ENCODE data around the gene NCKAP5. TPM values are rescaled to one million over a fixed set of nuclear protein-coding genes. Genes with fewer than 3 reads are reported as not detected.

The NCKAP5 gene
- total and polyA plus RNA-seq, 8 donors: 0.23 to 1.5 (median 0.44) TPM

GRCh38 chr2:133342286-133343017 lies 225.8 kb downstream of the NCKAP5 start:
- Histone ChIP-seq H3K27ac (no peak overlapping the region), H3K36me3 (no peaks in the 10 kb centered on the region), H3K4me3 (no peak overlapping the region), H3K4me1 (no peaks in the 10 kb centered on the region), H3K27me3 (no peaks in the 10 kb centered on the region), H3K9me3 (no peaks in the 10 kb centered on the region)
- FAIRE-seq: no peak
- intact Hi-C loops (cut with DNase I): no loop called here
- WGBS, 2 donors: 52 to 69% methylated on average over 2 of the region's 2 CpGs
- no peak for DNase-seq
- no peak for ATAC-seq
- no peak for TF ChIP-seq CTCF (IDR thresholded peaks at IDR 0.05)

GRCh38 chr2:133341575-133341974 lies 226.7 kb downstream of the NCKAP5 start:
- DNase-seq: no peak
- no peak overlapping the region for H3K4me3 ChIP-seq
- ATAC-seq: no peak
- intact Hi-C loops (cut with DNase I): no loop called here
- H3K36me3 ChIP-seq: no peaks in the 10 kb centered on the region
- no peaks in the 10 kb centered on the region for H3K9me3 ChIP-seq
- TF ChIP-seq CTCF (IDR thresholded peaks at IDR 0.05): no peak
- FAIRE-seq: no peak
- no peak overlapping the region for H3K27ac ChIP-seq
- H3K4me1 ChIP-seq: no peaks in the 10 kb centered on the region
- H3K27me3 ChIP-seq: no peaks in the 10 kb centered on the region
- WGBS, 2 donors: 61 to 74% methylated on average over 2 of the region's 2 CpGs

- H3K27ac ChIP-seq: no peak overlapping the region
- H3K36me3 ChIP-seq: no peaks in the 10 kb centered on the region
- no peak for ATAC-seq
- no peaks in the 10 kb centered on the region for H3K4me1 ChIP-seq
- H3K27me3 ChIP-seq: no peaks in the 10 kb centered on the region
- intact Hi-C loops (cut with DNase I): no loop called here
- no peak overlapping the region for H3K4me3 ChIP-seq
- 43 to 47% methylated on average over 1 of the region's 1 CpG for WGBS, 2 donors
- no peak for TF ChIP-seq CTCF (IDR thresholded peaks at IDR 0.05)
- no peaks in the 10 kb centered on the region for H3K9me3 ChIP-seq
- no peak for DNase-seq
- FAIRE-seq: no peak
Measured at GRCh38 chr2:133338224-133338623, 230.0 kb downstream of the NCKAP5 start.

- no peaks in the 10 kb centered on the region for H3K36me3 ChIP-seq
- no peaks in the 10 kb centered on the region for H3K27me3 ChIP-seq
- 41 to 54% methylated on average over 3 of the region's 3 CpGs for WGBS, 2 donors
- ATAC-seq (no peak), FAIRE-seq (no peak), DNase-seq (no peak)
- H3K9me3 ChIP-seq: no peaks in the 10 kb centered on the region
- H3K4me1 ChIP-seq: no peaks in the 10 kb centered on the region
- no peak overlapping the region for H3K27ac ChIP-seq
- no peak overlapping the region for H3K4me3 ChIP-seq
- TF ChIP-seq CTCF (IDR thresholded peaks at IDR 0.05): no peak
- intact Hi-C loops (cut with DNase I): no loop called here
Measured at GRCh38 chr2:133334923-133335322, 233.3 kb downstream of the NCKAP5 start.

- intact Hi-C loops (cut with DNase I): no loop called here
- DNase-seq (no peak), FAIRE-seq (no peak), ATAC-seq (no peak)
- Histone ChIP-seq H3K9me3 (no peaks in the 10 kb centered on the region), H3K4me1 (no peaks in the 10 kb centered on the region), H3K36me3 (no peaks in the 10 kb centered on the region), H3K4me3 (no peak overlapping the region), H3K27me3 (no peaks in the 10 kb centered on the region), H3K27ac (no peak overlapping the region)
- no peak for TF ChIP-seq CTCF (IDR thresholded peaks at IDR 0.05)
- 54 to 63% methylated on average over 6 of the region's 6 CpGs for WGBS, 2 donors
Measured at GRCh38 chr2:133333181-133333580, 235.1 kb downstream of the NCKAP5 start.

Data from pancreas (tissue), 10 donors.